IPS-15b (cell line): ENCODE results near the gene HAGH.
A peak's percentile ranks its signal among the peaks of the same experiment; 100 is the strongest.

Experiments used
- H3K27me3 ChIP-seq: one replicate; pipeline ENCODE4 v1.6.1; 2013; ENCODE audit warnings: low read length; ENCODE audit not compliant: control insufficient read depth, insufficient read depth
- H3K36me3 ChIP-seq: one replicate; pipeline ENCODE4 v1.6.1; 2013; ENCODE audit warnings: low read length; ENCODE audit not compliant: control insufficient read depth, insufficient read depth
- H3K4me1 ChIP-seq: one replicate; pipeline ENCODE4 v1.6.1; 2013; ENCODE audit warnings: mild to moderate bottlenecking, low read length; ENCODE audit not compliant: control insufficient read depth, insufficient read depth
- H3K4me3 ChIP-seq: one replicate; pipeline ENCODE4 v1.5.1; 2013; ENCODE audit warnings: low read depth, low read length
- H3K9ac ChIP-seq: one replicate; pipeline ENCODE4 v1.6.1; 2013; ENCODE audit warnings: low read depth, mild to moderate bottlenecking, low read length
- H3K9me3 ChIP-seq: one replicate; pipeline ENCODE4 v1.6.1; 2013; ENCODE audit warnings: mild to moderate bottlenecking, low read length; ENCODE audit not compliant: control insufficient read depth, insufficient read depth

The HAGH gene

GRCh38 chr16:1828645-1829410, 2.2 kb upstream of the HAGH start:
- Histone ChIP-seq H3K4me3 (peak overlapping the region; percentile 8), H3K9ac (no peak overlapping the region), H3K36me3 (no peaks in the 10 kb centered on the region), H3K9me3 (no peaks in the 10 kb centered on the region), H3K27me3 (peaks cover 5% of the 10 kb centered on the region), H3K4me1 (peaks cover 6% of the 10 kb centered on the region)

GRCh38 chr16:1825864-1826690, 548 bp downstream of the HAGH start:
- H3K9ac ChIP-seq = no peak overlapping the region
- peaks cover 5% of the 10 kb centered on the region for H3K27me3 ChIP-seq
- H3K36me3 ChIP-seq = no peaks in the 10 kb centered on the region
- no peaks in the 10 kb centered on the region for H3K9me3 ChIP-seq
- peak overlapping the region; percentile 59 for H3K4me3 ChIP-seq
- H3K4me1 ChIP-seq = peaks cover 6% of the 10 kb centered on the region

- Histone ChIP-seq H3K36me3 (no peaks in the 10 kb centered on the region), H3K27me3 (peaks cover 5% of the 10 kb centered on the region), H3K4me1 (peaks cover 6% of the 10 kb centered on the region), H3K9ac (no peak overlapping the region), H3K9me3 (no peaks in the 10 kb centered on the region), H3K4me3 (peak overlapping the region; percentile 59)
Measured at GRCh38 chr16:1825381-1825863, 1.2 kb downstream of the HAGH start.

GRCh38 chr16:1823821-1824220, 2.8 kb downstream of the HAGH start:
- no peaks in the 10 kb centered on the region for H3K36me3 ChIP-seq
- peaks cover 5% of the 10 kb centered on the region for H3K4me1 ChIP-seq
- H3K9ac ChIP-seq = no peak overlapping the region
- H3K27me3 ChIP-seq = peaks cover 5% of the 10 kb centered on the region
- no peak overlapping the region for H3K4me3 ChIP-seq
- H3K9me3 ChIP-seq = no peaks in the 10 kb centered on the region

- Histone ChIP-seq H3K9ac (no peak overlapping the region), H3K4me3 (no peak overlapping the region), H3K9me3 (no peaks in the 10 kb centered on the region), H3K4me1 (no peaks in the 10 kb centered on the region), H3K27me3 (peaks cover 5% of the 10 kb centered on the region), H3K36me3 (no peaks in the 10 kb centered on the region)
Measured at GRCh38 chr16:1822801-1823200, 3.8 kb downstream of the HAGH start.

- Histone ChIP-seq H3K27me3 (peaks cover 5% of the 10 kb centered on the region), H3K4me1 (no peaks in the 10 kb centered on the region), H3K9me3 (no peaks in the 10 kb centered on the region), H3K9ac (no peak overlapping the region), H3K36me3 (peaks cover 4% of the 10 kb centered on the region), H3K4me3 (no peak overlapping the region)
Measured at GRCh38 chr16:1821861-1822611, 4.6 kb downstream of the HAGH start.

GRCh38 chr16:1820946-1821290, 5.7 kb downstream of the HAGH start:
- Histone ChIP-seq H3K36me3 (peaks cover 10% of the 10 kb centered on the region), H3K27me3 (peaks cover 5% of the 10 kb centered on the region), H3K9me3 (no peaks in the 10 kb centered on the region)

GRCh38 chr16:1820096-1820945, 6.3 kb downstream of the HAGH start:
- H3K9me3 ChIP-seq = no peaks in the 10 kb centered on the region
- peaks cover 10% of the 10 kb centered on the region for H3K36me3 ChIP-seq
- H3K4me3 ChIP-seq = no peak overlapping the region
- no peaks in the 10 kb centered on the region for H3K4me1 ChIP-seq
- no peak overlapping the region for H3K9ac ChIP-seq
- peaks cover 3% of the 10 kb centered on the region for H3K27me3 ChIP-seq

More at GRCh38 chr16:1820946-1821290, 5.7 kb downstream of the HAGH start:
- Histone ChIP-seq H3K4me3 (no peak overlapping the region), H3K4me1 (no peaks in the 10 kb centered on the region), H3K9ac (no peak overlapping the region)

GRCh38 chr16:1819611-1820010, 7.0 kb downstream of the HAGH start:
- Histone ChIP-seq H3K9me3 (no peaks in the 10 kb centered on the region), H3K27me3 (no peaks in the 10 kb centered on the region), H3K36me3 (peaks cover 10% of the 10 kb centered on the region), H3K4me1 (no peaks in the 10 kb centered on the region), H3K9ac (no peak overlapping the region), H3K4me3 (no peak overlapping the region)

- peaks cover 10% of the 10 kb centered on the region for H3K36me3 ChIP-seq
- no peaks in the 10 kb centered on the region for H3K4me1 ChIP-seq
- H3K9me3 ChIP-seq = no peaks in the 10 kb centered on the region
Measured at GRCh38 chr16:1818873-1819525, 7.6 kb downstream of the HAGH start.

More at GRCh38 chr16:1818873-1819525, 7.6 kb downstream of the HAGH start:
- H3K9ac ChIP-seq = no peak overlapping the region
- H3K4me3 ChIP-seq = no peak overlapping the region
- H3K27me3 ChIP-seq = no peaks in the 10 kb centered on the region
